Stimulated activated naive CD4-positive, alpha-beta T cell (primary cell): Measurements from ENCODE around the gene KRTAP22-1.

Experiments used
- DNase-seq, 6 experiments: peaks; one replicate each; lab custom pipeline; 2025; lab: John Stamatoyannopoulos, UW

KRTAP22-1 gene

DNA sequence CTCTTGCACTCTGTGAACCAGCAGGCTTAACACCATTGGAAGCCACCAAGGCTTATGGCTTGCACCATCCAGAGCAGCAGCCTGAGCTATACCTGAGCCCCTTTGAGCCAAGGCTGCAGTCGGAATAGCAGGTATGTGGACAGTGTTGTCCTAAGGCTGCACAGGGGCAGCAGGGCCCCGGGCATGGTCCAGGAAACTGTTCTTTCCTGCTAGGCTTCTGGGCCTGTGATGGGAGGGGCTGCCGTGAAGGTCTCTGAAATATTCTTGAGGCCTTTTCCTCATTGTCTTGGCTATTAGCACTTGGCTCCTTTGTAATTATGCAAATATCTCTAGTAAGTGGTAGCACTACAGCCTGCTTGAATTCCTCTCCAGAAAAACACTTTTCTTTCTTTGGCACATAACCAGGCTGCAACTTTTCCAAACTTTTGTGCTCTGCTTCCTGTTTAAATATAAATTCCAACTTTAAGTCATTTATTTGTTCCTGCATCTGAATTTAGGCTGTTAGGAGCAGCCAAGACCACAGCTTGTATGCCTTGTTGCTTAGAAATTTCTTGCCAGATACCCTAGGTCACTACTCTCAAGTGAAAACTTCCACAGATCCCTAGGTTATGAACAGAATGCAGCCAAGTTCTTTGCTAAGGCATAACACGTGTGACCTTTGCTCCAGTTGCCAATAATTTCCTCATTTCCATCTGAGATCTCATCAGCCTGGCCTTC is 24.7 kb downstream of the KRTAP22-1 start:
- no peak for DNase-seq

DNA sequence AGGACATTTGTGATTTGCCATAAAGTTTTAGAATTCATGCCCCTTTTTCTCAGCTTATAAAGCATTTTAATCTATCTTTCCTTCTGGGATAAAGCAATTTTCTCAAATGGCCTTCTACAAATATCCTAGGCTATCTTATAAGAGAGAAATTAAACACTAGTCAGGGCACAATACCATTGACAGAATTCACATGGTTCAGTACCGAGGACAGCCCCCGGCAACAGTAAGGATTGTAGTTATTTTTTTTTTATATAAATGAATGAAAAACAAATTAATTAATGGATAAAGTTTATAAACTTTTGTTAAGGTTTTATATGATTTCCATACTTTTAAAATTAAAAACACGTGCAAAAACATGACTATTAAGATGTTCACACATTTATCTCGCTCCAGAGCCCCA is 27.2 kb downstream of the KRTAP22-1 start:
- DNase-seq = no peak

DNA sequence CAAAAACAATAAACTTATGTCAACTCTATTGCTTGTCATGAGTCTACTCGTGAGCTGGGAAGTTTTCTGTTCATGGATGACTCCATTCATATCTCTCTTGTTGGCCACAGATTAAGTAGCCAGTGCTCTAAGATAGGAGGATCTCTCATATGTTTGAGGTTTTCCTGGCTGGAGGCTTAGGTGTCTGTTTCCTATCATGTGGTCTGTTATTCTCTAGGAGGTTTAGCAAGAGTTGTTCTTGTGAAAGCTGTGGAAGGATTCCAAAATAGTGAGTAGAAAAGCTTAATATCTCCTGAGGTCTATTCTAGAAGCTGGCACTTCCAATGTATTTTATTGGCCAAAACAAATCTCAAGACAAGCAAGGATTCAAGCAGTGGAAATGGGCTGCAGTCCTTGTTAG is 28.3 kb downstream of the KRTAP22-1 start:
- DNase-seq = no peak

DNA sequence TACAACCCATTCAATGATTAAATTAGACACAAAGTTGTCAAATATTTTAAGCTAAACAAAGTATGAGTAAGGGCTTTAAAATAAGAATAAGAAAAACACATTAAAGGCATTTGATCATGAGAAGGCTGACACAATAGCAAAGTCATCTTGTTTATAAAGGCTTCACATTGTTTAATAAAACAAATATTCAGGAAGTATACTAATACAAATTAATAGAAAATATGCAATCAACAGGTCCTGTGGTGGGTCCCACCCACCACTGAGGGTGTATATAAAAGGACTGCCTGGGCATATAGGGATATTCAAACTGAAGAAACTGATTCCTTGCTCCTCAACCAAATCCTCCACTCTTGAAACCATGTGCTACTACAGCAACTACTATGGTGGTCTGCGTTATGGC is 34.0 kb downstream of the KRTAP22-1 start, which contains the start of gene KRTAP20-2:
Gene KRTAP20-2, plus strand, starts transcription at position 301 of the 400 bp plus-strand sequence. Its CDS starts 58 bp downstream, at position 359.
- DNase-seq = no peak

DNA sequence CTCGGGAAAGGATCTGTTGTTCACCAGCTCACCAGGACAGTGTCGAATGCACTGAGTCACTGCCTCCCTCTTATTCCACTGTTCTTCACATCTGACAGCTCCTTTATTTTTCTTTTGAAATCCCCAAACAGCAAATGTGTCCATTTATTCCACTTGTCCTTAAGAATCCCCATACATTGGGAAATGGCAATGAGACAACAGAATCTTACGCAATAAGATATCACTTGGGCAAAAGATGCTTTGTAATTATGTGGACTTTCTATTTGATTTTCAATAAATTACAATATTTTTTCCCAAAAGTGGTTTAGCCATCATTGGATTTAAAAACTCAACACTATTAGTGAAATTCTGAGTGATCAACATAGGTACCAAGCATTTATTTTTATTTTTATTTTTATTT is 37.8 kb downstream of the KRTAP22-1 start:
- no peak for DNase-seq

DNA sequence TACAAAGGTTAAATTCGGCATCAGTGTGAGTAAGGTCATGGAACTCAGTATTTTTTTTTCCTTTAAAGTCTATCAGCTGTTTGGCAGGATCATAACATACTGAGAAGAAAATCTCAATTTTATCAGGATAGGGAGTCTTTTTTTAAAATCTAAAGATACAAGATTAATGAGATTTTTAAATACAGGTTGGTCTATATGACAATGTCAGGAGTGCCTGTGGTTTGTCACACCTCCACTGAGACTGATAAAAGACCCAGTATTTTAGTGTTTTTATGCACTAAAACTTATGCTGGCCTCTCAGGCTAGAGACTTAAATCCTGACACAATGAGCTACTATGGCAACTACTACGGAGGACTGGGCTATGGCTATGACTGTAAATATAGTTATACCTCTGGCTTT is 41.7 kb downstream of the KRTAP22-1 start, which contains the start of gene KRTAP20-3:
Gene KRTAP20-3, plus strand, starts transcription at position 301 of the 400 bp plus-strand sequence.
- DNase-seq = no peak

DNA sequence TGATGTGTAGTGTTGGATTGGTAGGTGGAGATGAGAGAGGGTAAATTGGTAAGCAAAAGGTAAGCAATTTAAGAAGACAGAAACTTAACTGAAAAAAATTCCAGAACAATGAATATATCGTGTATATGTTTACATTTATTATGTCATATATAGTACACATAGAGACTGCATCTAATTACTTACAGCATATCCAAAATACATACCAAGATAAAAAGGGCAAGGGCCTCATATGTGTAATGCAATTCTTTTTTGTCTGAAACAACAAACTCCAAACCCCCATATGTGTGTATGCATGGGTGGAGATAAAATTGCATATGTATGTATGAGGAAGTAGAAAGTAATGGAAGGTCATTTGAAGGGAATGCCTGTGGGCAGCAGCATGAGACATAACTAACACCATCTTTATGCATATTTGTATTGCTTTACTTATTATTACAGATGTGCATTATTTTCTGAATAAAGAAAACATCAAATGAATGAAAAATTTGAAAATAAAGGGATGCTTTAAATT is 46.1 kb downstream of the KRTAP22-1 start:
- DNase-seq = no peak
